Osteoblast (primary cell): Measurements from ENCODE around the gene SLC17A5. TPM values are rescaled to one million over a fixed set of nuclear protein-coding genes. Genes with fewer than 3 reads are reported as not detected.

Experiments
- DNase-seq: peaks from one replicate; pipeline ENCODE4 v3.0.0; 2011; ENCODE audit warnings: low spot score, mixed read lengths; ENCODE audit not compliant: insufficient read length; ENCODE audit errors: missing footprints
- H2AFZ ChIP-seq: 2 replicates; pipeline ENCODE4 v1.6.0; 2011; ENCODE audit warnings: mild to moderate bottlenecking, low read length
- H3K27ac ChIP-seq: 2 replicates; pipeline ENCODE4 v1.5.1; 2011; ENCODE audit warnings: mild to moderate bottlenecking, low read depth, low read length, moderate library complexity
- H3K27me3 ChIP-seq: 2 replicates; pipeline ENCODE4 v1.6.0; 2012; ENCODE audit warnings: mild to moderate bottlenecking, control low read depth, inconsistent platforms, low read length, moderate library complexity; ENCODE audit not compliant: insufficient read depth
- H3K36me3 ChIP-seq: 2 replicates; pipeline ENCODE4 v1.5.1; 2011; ENCODE audit warnings: mild to moderate bottlenecking, low read length, control low read depth, moderate library complexity; ENCODE audit not compliant: insufficient read depth
- H3K4me1 ChIP-seq: 2 replicates; pipeline ENCODE4 v1.5.1; 2011; ENCODE audit warnings: mild to moderate bottlenecking, low read length, control low read depth, moderate library complexity; ENCODE audit not compliant: insufficient read depth
- H3K4me2 ChIP-seq: 2 replicates; pipeline ENCODE4 v1.6.0; 2011; ENCODE audit warnings: mild to moderate bottlenecking, low read length; ENCODE audit not compliant: insufficient read depth
- H3K4me3 ChIP-seq: fragments of 200-600 bp; sonication (generic); 3 replicates; pipeline ENCODE4 v1.5.1; 2012; ENCODE audit warnings: mild to moderate bottlenecking, low read length, inconsistent platforms; ENCODE audit not compliant: insufficient read depth
- H3K79me2 ChIP-seq: 2 replicates; pipeline ENCODE4 v1.6.0; 2012; ENCODE audit warnings: mild to moderate bottlenecking, low read length, control low read depth, inconsistent platforms; ENCODE audit not compliant: insufficient read depth
- H3K9me3 ChIP-seq: 2 replicates; pipeline ENCODE4 v1.5.1; 2011; ENCODE audit warnings: low read depth, low read length, control low read depth
- H4K20me1 ChIP-seq: 2 replicates; pipeline ENCODE4 v1.6.0; 2012; ENCODE audit warnings: mild to moderate bottlenecking, low read length, control low read depth; ENCODE audit not compliant: insufficient read depth
- total RNA-seq: library from RNA; depleted of rRNA; stranded (reverse); fragments of >200 nt; gene quantifications from 2 replicates; pipeline ENCODE4 v1.2.3, GENCODE V29; 2012
- TF ChIP-seq, protein P1 (sequence below): IDR thresholded peaks from 2 replicates; pipeline ENCODE4 v1.5.1; 2011; ENCODE audit warnings: mild to moderate bottlenecking, low read depth, low read length, moderate library complexity; ENCODE audit errors: extremely low read depth

SLC17A5 gene
- total RNA-seq, 1 donor, result 38.7 TPM

DNA sequence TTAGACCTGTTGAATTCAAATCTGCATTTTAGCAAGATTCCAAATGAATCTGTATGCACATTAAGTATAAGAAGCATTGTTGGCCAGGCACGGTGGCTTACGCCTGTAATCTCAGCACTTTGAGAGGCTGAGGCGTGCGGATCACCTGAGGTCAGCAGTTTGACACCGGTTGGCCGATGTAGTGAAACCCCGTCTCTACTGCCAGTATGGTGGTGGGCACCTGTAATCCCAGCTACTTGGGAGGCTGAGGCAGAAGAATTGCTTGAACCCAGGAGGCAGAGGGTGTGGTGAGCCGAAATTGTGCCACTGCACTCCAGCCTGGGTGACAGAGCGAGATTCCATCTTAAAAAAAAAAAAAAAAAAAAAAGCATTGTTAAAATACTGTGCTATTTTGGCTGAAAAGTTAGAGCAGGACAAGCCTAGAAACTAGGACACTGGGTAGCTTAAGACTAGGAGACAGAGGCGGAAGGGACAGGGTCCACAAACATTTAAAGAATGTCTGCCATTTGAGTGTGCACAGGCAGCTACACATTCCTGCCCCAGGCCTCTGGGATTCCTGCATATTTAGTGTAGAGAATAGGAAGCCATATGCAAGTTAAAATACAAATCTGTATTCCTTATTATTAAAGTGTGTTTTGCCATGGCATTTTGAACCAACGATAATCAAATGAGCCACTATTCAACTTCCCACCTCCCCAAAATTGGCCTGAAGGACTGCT, 87.9 kb downstream of the SLC17A5 start:
- no peak overlapping the region for H3K27ac ChIP-seq
- no peaks in the 10 kb centered on the region for H3K9me3 ChIP-seq
- TF ChIP-seq, protein P1, sequence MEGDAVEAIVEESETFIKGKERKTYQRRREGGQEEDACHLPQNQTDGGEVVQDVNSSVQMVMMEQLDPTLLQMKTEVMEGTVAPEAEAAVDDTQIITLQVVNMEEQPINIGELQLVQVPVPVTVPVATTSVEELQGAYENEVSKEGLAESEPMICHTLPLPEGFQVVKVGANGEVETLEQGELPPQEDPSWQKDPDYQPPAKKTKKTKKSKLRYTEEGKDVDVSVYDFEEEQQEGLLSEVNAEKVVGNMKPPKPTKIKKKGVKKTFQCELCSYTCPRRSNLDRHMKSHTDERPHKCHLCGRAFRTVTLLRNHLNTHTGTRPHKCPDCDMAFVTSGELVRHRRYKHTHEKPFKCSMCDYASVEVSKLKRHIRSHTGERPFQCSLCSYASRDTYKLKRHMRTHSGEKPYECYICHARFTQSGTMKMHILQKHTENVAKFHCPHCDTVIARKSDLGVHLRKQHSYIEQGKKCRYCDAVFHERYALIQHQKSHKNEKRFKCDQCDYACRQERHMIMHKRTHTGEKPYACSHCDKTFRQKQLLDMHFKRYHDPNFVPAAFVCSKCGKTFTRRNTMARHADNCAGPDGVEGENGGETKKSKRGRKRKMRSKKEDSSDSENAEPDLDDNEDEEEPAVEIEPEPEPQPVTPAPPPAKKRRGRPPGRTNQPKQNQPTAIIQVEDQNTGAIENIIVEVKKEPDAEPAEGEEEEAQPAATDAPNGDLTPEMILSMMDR, result no peak
- H4K20me1 ChIP-seq, result no peaks in the 10 kb centered on the region
- H2AFZ ChIP-seq, result peak overlapping the region; percentile 85
- H3K36me3 ChIP-seq, result no peaks in the 10 kb centered on the region
- H3K4me1 ChIP-seq, result peaks cover 11% of the 10 kb centered on the region
- DNase-seq, result peak; percentile 65
- peak overlapping the region; percentile 58 for H3K4me2 ChIP-seq
- H3K79me2 ChIP-seq, result no peaks in the 10 kb centered on the region
- no peak overlapping the region for H3K4me3 ChIP-seq
- H3K27me3 ChIP-seq, result no peaks in the 10 kb centered on the region

GRCh38 chr6:73564578-73565345, 89.0 kb downstream of the SLC17A5 start:
- Histone ChIP-seq H3K4me3 (no peak overlapping the region), H3K27ac (no peak overlapping the region), H3K79me2 (no peaks in the 10 kb centered on the region), H3K4me1 (peaks cover 16% of the 10 kb centered on the region), H2AFZ (peak overlapping the region; percentile 85), H3K9me3 (no peaks in the 10 kb centered on the region), H3K4me2 (peak overlapping the region; percentile 58), H3K27me3 (no peaks in the 10 kb centered on the region), H3K36me3 (no peaks in the 10 kb centered on the region), H4K20me1 (no peaks in the 10 kb centered on the region)
- DNase-seq, result peak; percentile 14
- TF ChIP-seq, protein P1, result no peak

- Histone ChIP-seq H4K20me1 (no peaks in the 10 kb centered on the region), H3K27me3 (no peaks in the 10 kb centered on the region), H3K79me2 (no peaks in the 10 kb centered on the region), H3K36me3 (no peaks in the 10 kb centered on the region), H2AFZ (no peak overlapping the region), H3K4me1 (peaks cover 16% of the 10 kb centered on the region), H3K9me3 (no peaks in the 10 kb centered on the region), H3K27ac (no peak overlapping the region), H3K4me2 (no peak overlapping the region), H3K4me3 (no peak overlapping the region)
- no peak for DNase-seq
- TF ChIP-seq, protein P1, result no peak
Observed at GRCh38 chr6:73562558-73562957, 91.2 kb downstream of the SLC17A5 start.

DNA sequence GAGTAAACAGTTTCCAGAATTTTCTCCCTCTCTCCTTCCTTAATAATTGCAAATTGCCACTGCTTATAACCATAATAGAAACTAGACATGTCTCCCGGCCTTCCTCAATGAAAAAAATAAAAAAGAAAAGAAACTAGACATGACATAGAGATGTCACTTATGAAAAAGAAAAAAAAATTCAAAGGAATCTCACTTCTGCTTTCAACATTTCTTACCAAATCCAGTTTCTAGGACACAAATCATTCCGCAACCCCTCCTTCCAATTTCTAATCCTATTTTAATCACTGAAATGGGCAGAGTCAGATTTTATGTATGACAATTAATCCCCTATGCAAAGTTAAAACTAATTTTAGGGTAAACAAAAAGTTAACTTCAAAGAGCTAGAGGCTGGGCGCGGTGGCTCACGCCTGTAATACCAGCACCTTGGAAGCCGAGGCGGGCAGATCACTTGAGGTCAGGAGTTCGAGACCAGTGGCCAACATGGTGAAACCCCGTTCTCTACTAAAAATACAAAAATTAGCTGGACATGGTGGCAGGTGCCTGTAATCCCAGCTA, 92.9 kb downstream of the SLC17A5 start:
- no peak overlapping the region for H3K27ac ChIP-seq
- no peaks in the 10 kb centered on the region for H3K36me3 ChIP-seq
- H3K9me3 ChIP-seq, result no peaks in the 10 kb centered on the region
- H3K79me2 ChIP-seq, result no peaks in the 10 kb centered on the region
- H3K27me3 ChIP-seq, result no peaks in the 10 kb centered on the region
- peaks cover 6% of the 10 kb centered on the region for H3K4me1 ChIP-seq
- H3K4me2 ChIP-seq, result no peak overlapping the region
- peak overlapping the region; percentile 91 for H2AFZ ChIP-seq
- no peak for DNase-seq
- no peak overlapping the region for H3K4me3 ChIP-seq
- TF ChIP-seq, protein P1, result no peak
- no peaks in the 10 kb centered on the region for H4K20me1 ChIP-seq
